Bronchial epithelial cell (primary cell): ENCODE measurements around the gene ASPA. TPM values are rescaled to one million over a fixed set of nuclear protein-coding genes. Genes with fewer than 3 reads are reported as not detected.

Experiments
- DNase-seq: peaks from one replicate; pipeline ENCODE4 v3.0.0-alpha.2; 2010; ENCODE audit warnings: low read depth
- FAIRE-seq: peaks from 2 replicates; lab custom pipeline; 2011; peaks lifted over from hg19 to GRCh38; lab: Jason Lieb, UNC
- H3K27me3 ChIP-seq: 2 replicates; pipeline ENCODE4 v1.5.1; 2011; ENCODE audit warnings: low read length; ENCODE audit not compliant: control insufficient read depth, insufficient read depth
- H3K36me3 ChIP-seq: 2 replicates; pipeline ENCODE4 v1.5.1; 2011; ENCODE audit warnings: low read length; ENCODE audit not compliant: control insufficient read depth, insufficient read depth
- H3K4me3 ChIP-seq: 2 replicates; pipeline ENCODE4 v1.5.1; 2011; ENCODE audit warnings: mild to moderate bottlenecking, low read depth, low read length, control low read depth
- total RNA-seq: library from RNA; depleted of rRNA; stranded (reverse); fragments of >200 nt; gene quantifications from 2 replicates; pipeline ENCODE4 v1.2.1, GENCODE V29; 2014
- TF ChIP-seq, protein P1 (sequence below): IDR thresholded peaks from 2 replicates; pipeline ENCODE4 v1.5.1; 2011; ENCODE audit warnings: mild to moderate bottlenecking, moderate library complexity, low read length, control low read depth, inconsistent platforms; ENCODE audit not compliant: insufficient read depth, severe bottlenecking

The ASPA gene
- total RNA-seq, 1 donor from 2014 or later = not detected

- DNase-seq (no peak), FAIRE-seq (no peak)
Observed at GRCh38 chr17:3475251-3475685, 529 bp upstream of the ASPA start.

DNA sequence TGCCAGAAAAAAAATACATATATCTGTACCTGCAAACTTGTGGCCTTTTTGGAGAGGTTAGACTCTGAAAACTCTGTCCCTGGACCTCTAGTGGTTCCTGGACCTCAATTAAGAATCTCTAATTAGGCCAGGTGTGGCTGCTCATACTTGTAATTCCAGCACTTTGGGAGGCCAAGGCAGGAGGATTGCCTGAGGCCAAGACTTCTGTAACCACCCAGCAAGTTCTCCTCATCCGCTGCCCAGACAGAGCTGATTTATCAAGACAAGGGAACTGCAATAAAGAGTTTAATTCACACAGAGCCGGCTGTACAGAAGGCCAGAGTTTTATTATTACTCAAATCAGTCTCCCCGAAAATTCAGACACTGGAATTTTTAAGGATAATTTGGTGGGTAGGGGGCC lies 4.2 kb downstream of the ASPA start:
- no peaks in the 10 kb centered on the region for H3K27me3 ChIP-seq
- TF ChIP-seq, protein P1, sequence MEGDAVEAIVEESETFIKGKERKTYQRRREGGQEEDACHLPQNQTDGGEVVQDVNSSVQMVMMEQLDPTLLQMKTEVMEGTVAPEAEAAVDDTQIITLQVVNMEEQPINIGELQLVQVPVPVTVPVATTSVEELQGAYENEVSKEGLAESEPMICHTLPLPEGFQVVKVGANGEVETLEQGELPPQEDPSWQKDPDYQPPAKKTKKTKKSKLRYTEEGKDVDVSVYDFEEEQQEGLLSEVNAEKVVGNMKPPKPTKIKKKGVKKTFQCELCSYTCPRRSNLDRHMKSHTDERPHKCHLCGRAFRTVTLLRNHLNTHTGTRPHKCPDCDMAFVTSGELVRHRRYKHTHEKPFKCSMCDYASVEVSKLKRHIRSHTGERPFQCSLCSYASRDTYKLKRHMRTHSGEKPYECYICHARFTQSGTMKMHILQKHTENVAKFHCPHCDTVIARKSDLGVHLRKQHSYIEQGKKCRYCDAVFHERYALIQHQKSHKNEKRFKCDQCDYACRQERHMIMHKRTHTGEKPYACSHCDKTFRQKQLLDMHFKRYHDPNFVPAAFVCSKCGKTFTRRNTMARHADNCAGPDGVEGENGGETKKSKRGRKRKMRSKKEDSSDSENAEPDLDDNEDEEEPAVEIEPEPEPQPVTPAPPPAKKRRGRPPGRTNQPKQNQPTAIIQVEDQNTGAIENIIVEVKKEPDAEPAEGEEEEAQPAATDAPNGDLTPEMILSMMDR = no peak
- H3K4me3 ChIP-seq = no peak overlapping the region
- FAIRE-seq (no peak), DNase-seq (no peak)
- H3K36me3 ChIP-seq = no peaks in the 10 kb centered on the region

More at GRCh38 chr17:3475251-3475685, 529 bp upstream of the ASPA start:
- no peaks in the 10 kb centered on the region for H3K27me3 ChIP-seq
- TF ChIP-seq, protein P1 = no peak
- H3K4me3 ChIP-seq = no peak overlapping the region
- H3K36me3 ChIP-seq = no peaks in the 10 kb centered on the region

GRCh38 chr17:3482852-3483251 lies 7.1 kb downstream of the ASPA start:
- Histone ChIP-seq H3K4me3 (no peak overlapping the region), H3K36me3 (no peaks in the 10 kb centered on the region), H3K27me3 (no peaks in the 10 kb centered on the region)
- DNase-seq (no peak), FAIRE-seq (no peak)
- TF ChIP-seq, protein P1 = no peak

GRCh38 chr17:3485481-3486068 lies 9.8 kb downstream of the ASPA start:
- FAIRE-seq (no peak), DNase-seq (no peak)
- Histone ChIP-seq H3K27me3 (no peaks in the 10 kb centered on the region), H3K4me3 (no peak overlapping the region), H3K36me3 (no peaks in the 10 kb centered on the region)
- TF ChIP-seq, protein P1 = no peak

DNA sequence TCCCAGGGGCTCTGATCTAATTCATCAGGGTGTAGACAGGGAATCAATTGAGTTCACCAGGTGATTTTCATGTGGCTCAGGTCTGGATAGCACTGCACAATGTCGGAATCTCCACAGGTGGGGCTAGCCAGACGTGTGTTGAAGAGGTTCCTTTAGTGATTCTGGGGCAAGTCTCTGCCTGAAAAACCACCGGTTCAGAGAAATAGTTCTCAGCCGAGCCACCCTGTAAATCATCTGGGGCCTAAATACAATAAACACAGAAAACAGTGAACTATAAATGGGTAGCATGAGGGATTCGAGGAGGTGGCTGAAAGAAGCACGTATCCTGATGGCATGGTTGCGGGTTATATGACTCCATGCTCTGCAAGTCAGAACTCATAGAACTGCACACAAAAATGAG lies 21.3 kb downstream of the ASPA start:
- Histone ChIP-seq H3K27me3 (no peaks in the 10 kb centered on the region), H3K36me3 (no peaks in the 10 kb centered on the region), H3K4me3 (no peak overlapping the region)
- peak; percentile 9 for DNase-seq
- no peak for FAIRE-seq
- TF ChIP-seq, protein P1 = no peak

GRCh38 chr17:3501344-3501743 lies 25.5 kb downstream of the ASPA start:
- no peaks in the 10 kb centered on the region for H3K27me3 ChIP-seq
- TF ChIP-seq, protein P1 = no peak
- DNase-seq (no peak), FAIRE-seq (no peak)
- H3K36me3 ChIP-seq = no peaks in the 10 kb centered on the region
- no peak overlapping the region for H3K4me3 ChIP-seq
